ENCODE measurements around the gene NLGN1.

- TF ChIP-seq CTCF (IDR thresholded peaks at IDR 0.05) (no peak), ZFX (IDR thresholded peaks at IDR 0.05; ENCODE audit: borderline replicate concordance) (no peak)
Measured at GRCh38 chr3:173983343-173983742, 585.8 kb downstream of the NLGN1 start.
